ENCODE measurements around the gene FKBP8.

The FKBP8 gene

GRCh38 chr19:18522124-18522861, 21.1 kb downstream of the FKBP8 start:
- DNase-seq (ENCODE audit: low read depth), result peak; percentile 100
- H3K4me3 ChIP-seq (ENCODE audit: low read depth, low read length), result peak overlapping the region; percentile 95
- in situ Hi-C loops (cut with HindIII; ENCODE audit: low sequenced_read_pairs), result no loop called here
- TF ChIP-seq CTCF (IDR thresholded peaks at IDR 0.05; ENCODE audit: low read depth, low read length, missing control alignments), result peak; percentile 12

- peak within 1 kb of the TSS; percentile 95 for H3K4me3 ChIP-seq (ENCODE audit: low read depth, low read length)
- in situ Hi-C loops (cut with HindIII; ENCODE audit: low sequenced_read_pairs), result no loop called here
- TF ChIP-seq CTCF (IDR thresholded peaks at IDR 0.05; ENCODE audit: low read depth, low read length, missing control alignments), result no peak
- no peak for DNase-seq (ENCODE audit: low read depth)
These were observed 21.7 kb downstream of the FKBP8 start, which contains the start of gene ELL for GRCh38 chr19:18521692-18522123. Gene ELL (minus strand): TSS chr19:18522070. CDS start chr19:18522055, 15 bp downstream.

GRCh38 chr19:18520848-18521691, 22.3 kb downstream of the FKBP8 start:
- DNase-seq (ENCODE audit: low read depth), result no peak
- no peak for TF ChIP-seq CTCF (IDR thresholded peaks at IDR 0.05; ENCODE audit: low read depth, low read length, missing control alignments)
- in situ Hi-C loops (cut with HindIII; ENCODE audit: low sequenced_read_pairs), result no loop called here
- H3K4me3 ChIP-seq (ENCODE audit: low read depth, low read length), result peak overlapping the region; percentile 95

GRCh38 chr19:18519962-18520847, 23.2 kb downstream of the FKBP8 start:
- peak; percentile 29 for DNase-seq (ENCODE audit: low read depth)
- in situ Hi-C loops (cut with HindIII; ENCODE audit: low sequenced_read_pairs), result no loop called here
- TF ChIP-seq CTCF (IDR thresholded peaks at IDR 0.05; ENCODE audit: low read depth, low read length, missing control alignments), result peak; percentile 74

GRCh38 chr19:18518639-18519038, 24.7 kb downstream of the FKBP8 start:
- DNase-seq (ENCODE audit: low read depth), result no peak
- in situ Hi-C loops (cut with HindIII; ENCODE audit: low sequenced_read_pairs), result no loop called here
- no peak overlapping the region for H3K4me3 ChIP-seq (ENCODE audit: low read depth, low read length)
- TF ChIP-seq CTCF (IDR thresholded peaks at IDR 0.05; ENCODE audit: low read depth, low read length, missing control alignments), result no peak

More at GRCh38 chr19:18519962-18520847, 23.2 kb downstream of the FKBP8 start:
- H3K4me3 ChIP-seq (ENCODE audit: low read depth, low read length), result peak overlapping the region; percentile 95

- no peak for DNase-seq (ENCODE audit: low read depth)
- in situ Hi-C loops (cut with HindIII; ENCODE audit: low sequenced_read_pairs), result no loop called here
- no peak for TF ChIP-seq CTCF (IDR thresholded peaks at IDR 0.05; ENCODE audit: low read depth, low read length, missing control alignments)
- H3K4me3 ChIP-seq (ENCODE audit: low read depth, low read length), result no peak overlapping the region
These were observed 25.8 kb downstream of the FKBP8 start for GRCh38 chr19:18517606-18518005.

All from astrocyte of the cerebellum (primary cell).